H1 (cell line): Measurements from ENCODE around the gene CACNA2D1. TPM values are rescaled to one million over a fixed set of nuclear protein-coding genes. Genes with fewer than 3 reads are reported as not detected.

Experiments used
- CTCF ChIA-PET: fragments of 300-600 bp; sonication (Branson Sonifier 250); formaldehyde crosslinking; loops from one replicate; lab custom pipeline; 2021; ENCODE audit not compliant: partially characterized antibody; lab: Charles Lee
- POLR2A ChIA-PET: fragments of 300-600 bp; sonication (Branson Sonifier 250); formaldehyde crosslinking; loops from one replicate; lab custom pipeline; 2021; ENCODE audit warnings: inconsistent platforms; ENCODE audit not compliant: partially characterized antibody; lab: Charles Lee
- DNase-seq, 2 experiments: peaks; one replicate each; pipeline versions ENCODE4 v3.0.0 to v3.0.0-alpha.2; 2010 to 2022; ENCODE audit warnings: low spot score in 2 of 2, low read depth in 1 of 2, mixed read lengths in 1 of 2
- FAIRE-seq: peaks from 2 replicates; lab custom pipeline; 2011; peaks lifted over from hg19 to GRCh38; lab: Jason Lieb, UNC
- H2AFZ ChIP-seq: 2 replicates; pipeline ENCODE4 v1.8.1; 2012; ENCODE audit warnings: low read length, inconsistent platforms
- H2AK5ac ChIP-seq: 2 replicates; pipeline ENCODE4 v1.6.1; 2013; ENCODE audit warnings: low read depth, low read length
- H2BK120ac ChIP-seq: replicated peaks from 2 replicates; pipeline ENCODE3; 2013; ENCODE audit warnings: low read depth, low read length, inconsistent platforms
- H2BK12ac ChIP-seq: 2 replicates; pipeline ENCODE4 v1.6.1; 2013; ENCODE audit warnings: low read depth, low read length
- H2BK15ac ChIP-seq: 2 replicates; pipeline ENCODE4 v1.6.1; 2013; ENCODE audit warnings: low read length
- H2BK20ac ChIP-seq: 2 replicates; pipeline ENCODE4 v1.6.1; 2013; ENCODE audit warnings: low read length
- H2BK5ac ChIP-seq: 2 replicates; pipeline ENCODE4 v1.6.1; 2013; ENCODE audit warnings: low read depth, low read length
- H3K14ac ChIP-seq: 2 replicates; pipeline ENCODE4 v1.6.1; 2013; ENCODE audit warnings: inconsistent platforms; ENCODE audit not compliant: insufficient read length
- H3K18ac ChIP-seq: 2 replicates; pipeline ENCODE4 v1.6.1; 2013; ENCODE audit warnings: low read length; ENCODE audit errors: extremely low read depth
- H3K23ac ChIP-seq: 2 replicates; pipeline ENCODE4 v1.6.1; 2013; ENCODE audit warnings: inconsistent platforms; ENCODE audit not compliant: insufficient read length
- H3K23me2 ChIP-seq: 2 replicates; pipeline ENCODE4 v1.6.1; 2013; ENCODE audit warnings: low read depth, low read length
- H3K27ac ChIP-seq: 2 replicates; pipeline ENCODE4 v1.6.1; 2011; ENCODE audit warnings: low read depth, low read length, inconsistent platforms
- H3K27me3 ChIP-seq, 4 experiments: replicated peaks in 1 of 4; 1 replicate in 1 of 4; 2 replicates in 3 of 4; pipeline versions ENCODE4 v1.6.1 to v1.8.1; 2011 to 2013; ENCODE audit warnings: low read length in 3 of 4, mild to moderate bottlenecking in 3 of 4, inconsistent platforms in 2 of 4, mixed read lengths in 2 of 4, moderate library complexity in 1 of 4; ENCODE audit not compliant: control insufficient read depth in 3 of 4, insufficient read depth in 3 of 4; ENCODE audit errors: extremely low read depth in 1 of 4
- H3K36me3 ChIP-seq, 4 experiments: 2 replicates each; pipeline versions ENCODE4 v1.6.1 to v1.8.1; 2011 to 2013; ENCODE audit warnings: mild to moderate bottlenecking in 4 of 4, low read length in 3 of 4, moderate library complexity in 2 of 4, control low read depth in 1 of 4, inconsistent platforms in 1 of 4; ENCODE audit not compliant: insufficient read depth in 4 of 4, control insufficient read depth in 2 of 4
- H3K4ac ChIP-seq: replicated peaks from 2 replicates; pipeline ENCODE3; 2013; ENCODE audit warnings: low read length, low read depth, mixed read lengths, inconsistent platforms; ENCODE audit not compliant: insufficient read length
- H3K4me1 ChIP-seq, 4 experiments: replicated peaks in 1 of 4; 1 replicate in 1 of 4; 2 replicates in 3 of 4; pipeline versions ENCODE4 v1.6.1 to v1.8.1; 2011 to 2013; ENCODE audit warnings: low read length in 3 of 4, inconsistent platforms in 2 of 4, mixed read lengths in 1 of 4; ENCODE audit not compliant: insufficient read depth in 4 of 4, control insufficient read depth in 3 of 4
- H3K4me2 ChIP-seq, 2 experiments: 2 replicates each; pipeline versions ENCODE4 v1.6.1 to v1.8.1; 2011 to 2013; ENCODE audit warnings: low read depth in 2 of 2, low read length in 2 of 2, control low read depth in 1 of 2, inconsistent platforms in 1 of 2, mild to moderate bottlenecking in 1 of 2; ENCODE audit not compliant: insufficient read depth in 1 of 2
- H3K4me3 ChIP-seq, 4 experiments: fragments of 200-600, 300-600 bp in 1 of 4; sonication (generic), shearing (Covaris generic), sonication (Bioruptor Twin) in 1 of 4; 2 replicates each; pipeline versions ENCODE4 v1.5.1 to v1.8.1; 2011 to 2016; ENCODE audit warnings: low read length in 4 of 4, low read depth in 3 of 4, control low read depth in 2 of 4, inconsistent platforms in 2 of 4, mild to moderate bottlenecking in 2 of 4, mixed read lengths in 1 of 4, moderate library complexity in 1 of 4; ENCODE audit not compliant: insufficient read depth in 2 of 4; ENCODE audit errors: extremely low read depth in 1 of 4
- H3K56ac ChIP-seq: replicated peaks from 2 replicates; pipeline ENCODE3; 2013; ENCODE audit warnings: low read depth, mild to moderate bottlenecking, mixed read lengths, low read length, inconsistent platforms; ENCODE audit not compliant: insufficient read length
- H3K79me1 ChIP-seq: 2 replicates; pipeline ENCODE4 v1.6.1; 2013; ENCODE audit warnings: low read depth, low read length, control low read depth
- H3K79me2 ChIP-seq, 2 experiments: 2 replicates each; pipeline versions ENCODE4 v1.6.1 to v1.8.1; 2012 to 2013; ENCODE audit warnings: low read length in 2 of 2, mild to moderate bottlenecking in 2 of 2, inconsistent platforms in 1 of 2; ENCODE audit not compliant: insufficient read depth in 2 of 2, control insufficient read depth in 1 of 2
- H3K9ac ChIP-seq, 4 experiments: replicated peaks in 1 of 4; 1 replicate in 1 of 4; 2 replicates in 3 of 4; pipeline versions ENCODE4 v1.6.1 to v1.8.1; 2011 to 2013; ENCODE audit warnings: low read depth in 3 of 4, low read length in 3 of 4, control low read depth in 2 of 4, mild to moderate bottlenecking in 2 of 4, moderate library complexity in 2 of 4, inconsistent platforms in 1 of 4; ENCODE audit errors: extremely low read depth in 1 of 4
- H3K9me3 ChIP-seq, 2 experiments: 2 replicates each; pipeline versions ENCODE4 v1.6.1 to v1.8.1; 2012 to 2013; ENCODE audit warnings: mild to moderate bottlenecking in 2 of 2, moderate library complexity in 2 of 2, control low read depth in 1 of 2, inconsistent platforms in 1 of 2, low read depth in 1 of 2, low read length in 1 of 2, mixed read lengths in 1 of 2; ENCODE audit not compliant: insufficient read depth in 2 of 2
- H4K20me1 ChIP-seq, 2 experiments: replicated peaks in 1 of 2; 2 replicates each; pipeline versions ENCODE3 to v1.8.1; 2011 to 2013; ENCODE audit warnings: inconsistent platforms in 2 of 2, low read length in 2 of 2, mild to moderate bottlenecking in 1 of 2; ENCODE audit not compliant: insufficient read depth in 2 of 2, control insufficient read depth in 1 of 2
- H4K5ac ChIP-seq: 2 replicates; pipeline ENCODE4 v1.6.1; 2013; ENCODE audit warnings: low read length, low read depth, mixed read lengths, inconsistent platforms; ENCODE audit not compliant: insufficient read length
- H4K8ac ChIP-seq: 2 replicates; pipeline ENCODE4 v1.8.0; 2013; ENCODE audit warnings: mild to moderate bottlenecking, moderate library complexity, low read length, inconsistent platforms; ENCODE audit not compliant: insufficient read depth; ENCODE audit errors: extremely low read depth
- H4K91ac ChIP-seq: replicated peaks from 2 replicates; pipeline ENCODE3; 2013; ENCODE audit warnings: low read length, mixed read lengths, inconsistent platforms; ENCODE audit not compliant: insufficient read length
- CHD1 ChIP-seq: IDR thresholded peaks from 2 replicates; pipeline ENCODE4 v1.6.1; 2012; ENCODE audit warnings: low read depth, low read length, improper control_type of control experiment
- MAX ChIP-seq: IDR thresholded peaks from 2 replicates; pipeline ENCODE4 v1.6.1; 2012; ENCODE audit warnings: inconsistent platforms
- SRF ChIP-seq: IDR thresholded peaks from 2 replicates; pipeline ENCODE4 v1.6.1; 2011; ENCODE audit warnings: mild to moderate bottlenecking, low read depth, low read length, moderate library complexity
- WGBS, 2 experiments: shearing (Covaris generic) in 1 of 2; methylation state at CpG; one replicate each; pipeline versions ENCODE4 v1.1.6 to v1.1.7; 2013 to 2015; ENCODE audit warnings: low lambda C conversion rate in 2 of 2, mixed read lengths in 2 of 2, inconsistent platforms in 1 of 2, low coverage in 1 of 2, missing lambda C conversion rate in 1 of 2; ENCODE audit not compliant: insufficient replicate concordance in 2 of 2, insufficient coverage in 1 of 2, insufficient read length in 1 of 2; ENCODE audit errors: extremely low coverage in 1 of 2, missing lambda C conversion rate in 1 of 2; 5-methylcytosine and 5-hydroxymethylcytosine counted together
- polyA plus RNA-seq, 7 experiments: library from polyadenylated mRNA; depleted of rRNA in 3 of 7; stranded (reverse) in 5 of 7; unstranded in 2 of 7; fragments of >200 nt in 5 of 7; fragments of 200-250 nt in 2 of 7; gene quantifications; 1 replicate in 5 of 7; 2 replicates in 1 of 7; 4 replicates in 1 of 7; pipeline versions ENCODE4 v1.2.1 to v1.2.3, GENCODE V29; 2011 to 2013; ENCODE audit warnings: missing spikeins in 2 of 7, mixed read lengths in 2 of 7
- total RNA-seq: library from RNA; stranded (reverse); fragmentation: NEBNext Ultra II Directional; extraction: Animal tissue kit (Norgen Biotek cat#: 25700); gene quantifications from 2 replicates; pipeline ENCODE4 v1.2.1, GENCODE V29; 2021

CACNA2D1 gene
- total and polyA plus RNA-seq, 2 of the 8 experiments (the other 6 are each of a cell fraction or from before 2014, with no cell fraction given), result 4.3 to 27.3 TPM

- Histone ChIP-seq H3K56ac (no peak overlapping the region), H3K79me1 (no peaks in the 10 kb centered on the region), H4K91ac (no peak overlapping the region), H3K27ac (no peak overlapping the region), H3K79me2 (no peaks in the 10 kb centered on the region), H2BK20ac (no peak overlapping the region), H3K4me3 (no peak overlapping the region), H4K5ac (no peak overlapping the region), H3K9ac (no peak overlapping the region), H2BK12ac (no peak overlapping the region), H3K4me2 (no peak overlapping the region), H2BK5ac (no peak overlapping the region), H2BK120ac (no peak overlapping the region), H2AFZ (no peak overlapping the region), H3K4me1 (no peaks in the 10 kb centered on the region), H3K14ac (no peak overlapping the region), H3K23ac (no peak overlapping the region), H4K20me1 (no peaks in the 10 kb centered on the region), H3K36me3 (peaks cover 0 to 3% (median 0%) of the 10 kb centered on the region in 4 experiments; a peak in 1 of 8 replicates), H2AK5ac (no peak overlapping the region), H3K23me2 (no peaks in the 10 kb centered on the region), H3K9me3 (no peaks in the 10 kb centered on the region), H3K18ac (no peak overlapping the region), H4K8ac (no peak overlapping the region), H2BK15ac (no peak overlapping the region), H3K27me3 (no peaks in the 10 kb centered on the region), H3K4ac (no peak overlapping the region)
- FAIRE-seq, result no peak
- no peak for DNase-seq
- CTCF ChIA-PET, result interaction anchor here (0.6 to 1.2 kb wide), 5 partner anchors 9 to 702 kb away, joined by 3 to 4 read pairs (median 3); no protein-coding TSS in a partner anchor
- TF ChIP-seq CHD1, result no peak
- TF ChIP-seq MAX, result no peak
- TF ChIP-seq SRF, result no peak
- 86% methylated on average over 3 of the region's 3 CpGs; no CpG with 5 or more reads in 1 of the 2 experiments for WGBS, 2 experiments
- POLR2A ChIA-PET, result no interaction called here
Observed at GRCh38 chr7:82036146-82036886, 407.3 kb downstream of the CACNA2D1 start.
